Lung (tissue), 12 donors: Measurements from ENCODE around the gene SETBP1. TPM values are rescaled to one million over a fixed set of nuclear protein-coding genes. Genes with fewer than 3 reads are reported as not detected.

Experiments used
- ATAC-seq: fragments of 200-7000 bp; cut with Tn5 transposase; one replicate; pipeline ENCODE4 v1.9.1; 2020; ENCODE audit warnings: moderate number of reproducible peaks; ENCODE audit not compliant: insufficient read depth, low FRiP score
- DNase-seq, 3 donors: peaks; one replicate each; pipeline ENCODE4 v3.0.0-alpha.2; 2013 to 2017
- H3K27ac ChIP-seq, 2 donors: one replicate each; pipeline ENCODE4 v1.5.1; 2013; ENCODE audit warnings: mild to moderate bottlenecking in 2 of 2, moderate library complexity in 2 of 2, control low read depth in 1 of 2, inconsistent platforms in 1 of 2, low read depth in 1 of 2, low read length in 1 of 2
- H3K27me3 ChIP-seq, 3 donors: one replicate each; pipeline ENCODE4 v1.5.1; 2013; ENCODE audit warnings: low read length in 2 of 3; ENCODE audit not compliant: control insufficient read depth in 3 of 3, insufficient read depth in 3 of 3
- H3K36me3 ChIP-seq, 4 donors: one replicate each; pipeline ENCODE4 v1.5.1; 2013; ENCODE audit warnings: low read length in 4 of 4, mild to moderate bottlenecking in 1 of 4, moderate library complexity in 1 of 4; ENCODE audit not compliant: control insufficient read depth in 4 of 4, insufficient read depth in 4 of 4
- H3K4me1 ChIP-seq, 5 donors: one replicate each; pipeline ENCODE4 v1.5.1; 2013; ENCODE audit warnings: low read length in 5 of 5, mild to moderate bottlenecking in 2 of 5, moderate library complexity in 1 of 5; ENCODE audit not compliant: control insufficient read depth in 5 of 5, insufficient read depth in 5 of 5
- H3K4me3 ChIP-seq: one replicate; pipeline ENCODE4 v1.5.1; 2013; ENCODE audit warnings: mild to moderate bottlenecking, control low read depth, moderate library complexity
- H3K9ac ChIP-seq, 2 donors: one replicate each; pipeline ENCODE4 v1.5.1; 2013; ENCODE audit warnings: low read length in 2 of 2, control low read depth in 1 of 2; ENCODE audit not compliant: insufficient read depth in 1 of 2
- H3K9me3 ChIP-seq, 4 donors: one replicate each; pipeline ENCODE4 v1.5.1; 2013; ENCODE audit warnings: low read length in 3 of 4, mild to moderate bottlenecking in 1 of 4, moderate library complexity in 1 of 4; ENCODE audit not compliant: control insufficient read depth in 4 of 4, insufficient read depth in 3 of 4
- CTCF ChIP-seq: IDR thresholded peaks from 2 replicates; pipeline ENCODE4 v1.5.1; 2012; ENCODE audit warnings: mild to moderate bottlenecking; ENCODE audit errors: control extremely low read depth, extremely low read depth
- WGBS, 2 donors: extraction: QIAGEN DNeasy Blood & Tissue Kit; methylation state at CpG; one replicate each; pipeline ENCODE4 v1.1.7; 2013; 5-methylcytosine and 5-hydroxymethylcytosine counted together
- polyA plus RNA-seq, 2 donors: library from polyadenylated mRNA; stranded (reverse); fragments of 200-250 nt; gene quantifications; one replicate each; pipeline ENCODE4 v1.2.1, GENCODE V29; 2013
- total RNA-seq, 2 donors: library from RNA; depleted of rRNA in 1 of 2; stranded (reverse); fragments of >200 nt in 1 of 2; gene quantifications; one replicate each; pipeline ENCODE4 v1.2.1, GENCODE V29; 2014 to 2021
- donor health status: control.
- donor health status: control.
- donor health status: Bipolar disorder and iron deficiency.
- donor health status: healthy.
- donor health status: DM: yes; HTN: yes; CAD: no.

The SETBP1 gene
- total and polyA plus RNA-seq, 4 donors = 1.6 to 43.8 (median 16.6) TPM

- Histone ChIP-seq H3K9ac (no peak overlapping the region), H3K27ac (peak overlapping the region in 1 of 2 donors; percentile 38), H3K9me3 (no peaks in the 10 kb centered on the region), H3K27me3 (no peaks in the 10 kb centered on the region), H3K36me3 (peaks cover 0 to 3% (median under 1%) of the 10 kb centered on the region in 4 donors), H3K4me1 (peaks cover 7 to 42% (median 28%) of the 10 kb centered on the region in 5 donors), H3K4me3 (no peak overlapping the region)
- no peak for TF ChIP-seq CTCF
- WGBS, 2 donors = 94 to 98% methylated on average over 1 of the region's 1 CpG
- ATAC-seq (no peak), DNase-seq (no peak)
Measured at GRCh38 chr18:44793685-44794084, 113.0 kb downstream of the SETBP1 start.

GRCh38 chr18:44795241-44795640 is 114.6 kb downstream of the SETBP1 start:
- TF ChIP-seq CTCF = no peak
- WGBS, 2 donors = 91 to 96% methylated on average over 4 of the region's 4 CpGs

GRCh38 chr18:44796429-44797428 is 116.0 kb downstream of the SETBP1 start:
- Histone ChIP-seq H3K4me3 (no peak overlapping the region), H3K4me1 (peaks cover 8 to 36% (median 18%) of the 10 kb centered on the region in 5 donors), H3K36me3 (peaks cover 0 to 10% (median 2%) of the 10 kb centered on the region in 4 donors), H3K27me3 (no peaks in the 10 kb centered on the region), H3K27ac (no peak overlapping the region), H3K9ac (no peak overlapping the region), H3K9me3 (no peaks in the 10 kb centered on the region)
- DNase-seq = peak in 1 of 3 donors; percentile 41
- no peak for TF ChIP-seq CTCF
- no peak for ATAC-seq
- 83 to 84% methylated on average over 6 of the region's 6 CpGs for WGBS, 2 donors

More at GRCh38 chr18:44795241-44795640, 114.6 kb downstream of the SETBP1 start:
- DNase-seq = no peak
- no peaks in the 10 kb centered on the region for H3K9me3 ChIP-seq
- no peak for ATAC-seq
- H3K4me1 ChIP-seq = peaks cover 10 to 39% (median 31%) of the 10 kb centered on the region in 5 donors
- H3K4me3 ChIP-seq = no peak overlapping the region
- no peak overlapping the region for H3K9ac ChIP-seq
- no peaks in the 10 kb centered on the region for H3K27me3 ChIP-seq
- peaks cover 0 to 3% (median 2%) of the 10 kb centered on the region in 4 donors for H3K36me3 ChIP-seq
- H3K27ac ChIP-seq = no peak overlapping the region
